ENCODE results near the gene LAMA2.
"Not testable (repeated sequence)": the region's sequence is repeated elsewhere in the genome, so short reads cannot be mapped to it uniquely, and the experiment has no call there.

LAMA2 gene

DNA sequence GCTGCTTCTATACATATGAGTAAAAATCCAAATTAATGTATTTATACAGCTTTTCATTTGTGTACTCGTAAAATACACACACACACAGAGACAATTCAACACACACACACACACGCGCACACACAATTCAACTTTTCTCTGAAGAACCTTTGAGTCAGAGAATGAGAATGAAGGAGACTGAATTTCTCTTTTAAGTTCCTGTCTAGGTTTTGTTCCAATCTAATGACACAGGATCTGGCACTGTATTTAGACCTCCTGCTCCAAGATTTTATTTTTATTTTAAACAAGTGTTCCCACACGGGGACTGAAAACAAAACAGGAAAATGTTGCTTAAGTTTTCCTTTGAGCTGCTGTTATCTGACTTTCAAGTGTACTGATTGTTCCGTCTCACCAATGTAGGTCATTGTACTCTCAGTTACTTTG is 250.8 kb downstream of the LAMA2 start:
- no peak for DNase-seq

DNA sequence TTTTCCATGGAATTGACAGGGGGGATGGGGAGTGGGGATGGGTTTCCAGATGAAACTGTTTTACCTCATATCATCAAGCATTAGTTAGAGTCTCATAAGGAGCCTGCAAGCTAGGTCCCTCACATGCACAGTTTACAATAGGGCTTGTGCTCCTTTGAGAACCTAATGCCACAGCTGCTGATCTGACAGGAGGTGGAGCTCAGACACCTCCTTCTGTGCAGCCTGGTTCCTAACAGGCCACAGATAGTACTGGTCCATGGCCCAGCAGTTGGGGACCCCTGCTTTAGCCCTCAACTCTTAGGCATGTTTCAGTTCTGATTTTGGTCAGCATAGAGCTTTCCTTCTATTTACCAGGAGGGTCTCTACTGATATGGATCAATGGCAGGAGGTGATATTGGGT is 251.6 kb downstream of the LAMA2 start:
- DNase-seq, result no peak

DNA sequence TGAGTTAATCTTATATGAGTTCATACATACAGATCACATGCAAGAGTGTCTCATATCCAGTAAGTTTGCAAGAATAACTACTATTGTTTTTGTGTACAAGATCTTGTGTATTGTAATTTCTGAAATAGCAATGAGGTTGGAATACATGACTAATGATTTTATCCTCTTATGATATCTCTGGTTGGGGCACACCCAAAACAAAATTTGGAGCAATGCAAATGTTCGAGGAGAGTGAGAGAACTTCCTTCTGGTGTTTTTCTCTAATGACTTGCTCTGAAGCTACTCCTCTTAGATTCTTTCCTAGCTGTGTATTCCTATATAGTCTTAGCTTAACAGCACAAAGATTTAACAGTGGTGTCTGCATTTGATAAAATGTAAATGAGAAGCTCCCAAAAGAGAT is 252.5 kb downstream of the LAMA2 start:
- DNase-seq, result no peak

DNA sequence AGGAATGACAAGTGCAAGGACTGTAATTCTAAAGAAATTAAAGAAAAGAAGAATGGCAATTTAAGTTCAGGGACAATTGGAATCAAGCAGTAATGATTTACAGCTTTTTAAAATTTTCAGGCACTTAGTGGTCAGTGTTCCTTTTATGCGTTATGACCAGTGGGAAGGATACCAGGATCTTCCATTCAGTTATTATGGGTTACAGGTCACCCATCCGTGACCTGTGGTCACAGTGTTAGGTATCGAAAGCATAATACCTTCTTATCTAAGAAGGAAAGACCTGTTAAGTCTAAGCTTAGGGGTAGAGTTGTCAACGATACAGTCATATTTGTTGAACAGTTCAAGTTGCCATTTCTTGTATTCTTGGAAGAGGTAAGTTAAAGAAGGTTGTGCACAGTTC is 253.8 kb downstream of the LAMA2 start:
- no peak for DNase-seq

DNA sequence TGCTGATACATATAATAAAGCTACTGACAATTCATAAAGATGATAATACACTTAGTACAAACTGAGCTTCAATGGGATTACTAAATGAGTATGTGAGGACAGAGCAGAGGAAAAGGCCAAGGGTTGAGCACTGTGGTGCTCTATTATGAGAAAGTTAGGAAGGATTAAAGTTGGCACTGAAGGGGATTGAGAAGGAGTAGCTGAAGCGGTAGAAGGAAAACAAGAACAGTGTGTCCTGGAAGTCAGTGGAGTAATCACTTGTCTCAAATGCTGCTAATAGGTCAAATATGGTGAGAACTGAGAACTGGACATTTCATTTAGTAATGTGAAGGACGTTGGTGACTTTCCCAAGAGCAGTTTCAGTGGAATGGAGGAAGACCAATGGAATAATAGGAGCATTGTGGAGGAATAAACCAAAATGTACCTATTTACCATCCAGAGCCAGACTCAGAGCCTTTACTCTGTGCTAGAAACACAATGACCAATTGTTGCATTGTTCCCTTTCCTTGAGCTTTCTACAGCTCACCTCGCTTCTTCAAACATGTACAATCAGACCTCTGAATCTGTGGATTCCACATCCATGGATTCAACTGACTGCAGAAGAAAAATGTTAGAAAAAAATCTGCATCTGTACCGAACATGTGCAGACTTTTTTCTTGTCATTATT is 255.9 kb downstream of the LAMA2 start:
- DNase-seq, result no peak

DNA sequence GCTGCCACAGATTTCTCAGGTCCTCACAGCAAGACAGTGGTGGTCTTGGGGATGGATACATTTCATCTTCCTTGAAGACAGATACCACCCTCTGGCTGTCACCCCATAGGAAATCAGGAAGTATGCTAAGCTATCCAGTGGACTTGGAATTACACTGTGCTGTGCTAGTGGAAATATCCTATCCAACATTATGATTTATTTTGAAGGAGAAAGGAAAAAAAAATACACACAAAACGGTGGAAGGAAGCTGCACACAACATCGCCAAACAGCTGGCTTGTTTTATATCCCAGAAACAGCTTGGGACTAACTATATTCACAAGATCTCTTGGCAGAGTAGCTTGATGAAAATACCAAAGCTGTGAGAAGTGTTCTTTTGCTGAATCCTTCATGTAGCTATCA is 257.6 kb downstream of the LAMA2 start:
- DNase-seq, result no peak

DNA sequence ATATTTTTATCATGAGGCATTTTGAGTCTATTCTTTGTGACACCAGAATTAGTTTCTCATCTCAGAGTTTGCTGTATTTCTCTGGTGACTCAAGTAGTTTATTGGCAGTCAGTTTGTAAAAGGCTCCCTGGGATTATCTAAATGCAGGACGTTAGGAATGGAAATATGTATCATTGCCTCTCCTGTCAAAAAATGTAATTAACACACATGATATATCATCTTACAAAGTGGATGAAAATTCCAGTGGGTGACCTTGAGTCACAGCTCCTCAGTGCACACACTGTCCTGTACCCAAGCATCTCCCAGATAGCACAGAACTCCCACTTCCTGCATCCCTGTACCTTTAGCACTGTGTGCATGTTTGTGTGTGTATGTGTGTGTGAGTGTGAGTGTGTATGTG is 258.6 kb downstream of the LAMA2 start:
- DNase-seq, result no peak

DNA sequence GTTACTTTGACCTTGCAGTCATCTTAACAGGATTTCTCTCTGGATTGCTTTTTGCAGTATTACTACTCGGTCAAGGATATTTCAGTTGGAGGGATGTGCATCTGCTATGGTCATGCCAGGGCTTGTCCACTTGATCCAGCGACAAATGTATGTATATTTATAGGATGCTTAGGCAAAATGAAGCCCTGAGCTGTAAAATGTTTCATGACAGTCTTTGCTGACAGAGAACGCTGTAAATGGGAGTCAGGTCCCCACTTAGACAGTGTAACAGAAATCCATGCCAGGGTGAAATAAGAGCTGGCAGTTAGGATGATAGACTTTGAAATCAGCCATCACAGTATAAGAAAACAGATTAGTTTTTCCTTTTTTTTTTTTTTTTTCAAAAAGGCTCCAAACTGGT is 264.0 kb downstream of the LAMA2 start:
- no peak for DNase-seq

DNA sequence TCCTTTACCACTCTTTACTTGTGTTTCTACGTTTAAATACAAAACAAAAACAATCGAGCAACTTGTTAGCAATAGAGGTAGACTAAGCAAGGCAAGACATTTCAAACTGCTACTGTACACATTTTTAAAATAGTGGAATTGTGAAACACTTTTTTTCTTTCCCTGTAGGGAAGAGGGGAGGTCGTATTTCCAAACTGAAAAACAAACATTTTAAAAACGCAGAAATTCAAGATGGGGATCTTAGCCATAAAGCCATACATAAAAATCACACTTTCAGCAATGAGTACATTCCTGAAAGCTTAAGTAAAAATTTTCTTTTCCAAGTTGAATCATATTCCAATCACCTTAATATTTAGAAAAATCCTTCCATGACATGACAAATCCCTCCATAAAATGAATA is 267.6 kb downstream of the LAMA2 start:
- DNase-seq, result no peak

DNA sequence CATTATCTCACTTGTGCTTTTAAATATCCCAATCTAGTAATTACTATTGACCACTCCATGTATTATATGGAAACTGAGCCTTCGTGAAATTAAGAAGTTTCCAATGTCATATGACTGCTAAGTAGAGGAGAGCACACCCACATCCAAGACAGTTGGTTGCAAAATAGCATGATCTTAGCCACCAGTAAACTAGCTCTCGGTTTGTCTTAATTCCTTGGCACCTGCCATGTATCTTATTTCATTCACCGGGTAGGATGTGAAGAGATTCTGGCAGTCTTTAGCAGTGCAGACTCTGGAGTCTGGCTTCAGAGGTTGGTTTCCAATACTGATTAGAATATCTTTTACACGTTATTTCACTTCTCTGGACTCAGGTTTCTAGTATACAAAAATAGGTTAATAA is 270.3 kb downstream of the LAMA2 start:
- no peak for DNase-seq

DNA sequence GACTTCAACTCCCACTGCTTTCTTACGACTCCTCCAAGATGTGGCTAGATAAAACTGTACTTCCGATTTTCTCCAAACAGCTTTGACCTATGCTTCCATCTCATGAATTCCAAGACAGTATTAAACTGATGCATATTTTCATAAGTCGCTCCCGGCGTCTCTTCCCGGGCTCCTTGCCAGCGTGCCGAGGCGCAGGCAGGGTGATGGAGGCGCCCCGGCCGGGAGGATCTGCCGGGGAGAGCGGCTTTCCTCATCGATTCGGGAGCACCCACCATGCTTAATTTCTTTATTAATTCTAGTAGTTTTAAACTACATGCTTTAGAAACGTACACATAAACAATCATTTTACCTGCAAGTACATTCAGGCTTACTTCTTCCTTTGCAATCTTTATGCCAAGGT is 276.3 kb downstream of the LAMA2 start:
- DNase-seq, result not testable (repeated sequence)

DNA sequence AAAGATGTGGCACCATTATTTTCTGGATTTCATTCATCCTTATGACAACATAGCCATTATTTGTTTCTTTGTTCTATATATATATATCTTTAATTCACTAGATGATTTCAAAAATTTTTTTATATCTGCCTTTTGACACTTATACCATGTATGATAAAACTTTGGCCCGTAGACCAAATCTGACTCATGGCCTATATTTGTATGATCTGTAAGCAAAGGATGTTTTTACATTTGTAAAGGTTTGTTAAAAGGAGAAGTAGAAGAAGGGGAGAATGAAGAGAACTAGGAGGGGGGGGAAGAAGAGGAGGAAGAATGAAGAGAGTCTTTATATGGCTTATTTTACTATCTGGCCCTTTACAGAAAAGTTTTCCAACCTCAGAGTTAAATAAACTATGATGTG is 279.7 kb downstream of the LAMA2 start:
- no peak for DNase-seq

DNA sequence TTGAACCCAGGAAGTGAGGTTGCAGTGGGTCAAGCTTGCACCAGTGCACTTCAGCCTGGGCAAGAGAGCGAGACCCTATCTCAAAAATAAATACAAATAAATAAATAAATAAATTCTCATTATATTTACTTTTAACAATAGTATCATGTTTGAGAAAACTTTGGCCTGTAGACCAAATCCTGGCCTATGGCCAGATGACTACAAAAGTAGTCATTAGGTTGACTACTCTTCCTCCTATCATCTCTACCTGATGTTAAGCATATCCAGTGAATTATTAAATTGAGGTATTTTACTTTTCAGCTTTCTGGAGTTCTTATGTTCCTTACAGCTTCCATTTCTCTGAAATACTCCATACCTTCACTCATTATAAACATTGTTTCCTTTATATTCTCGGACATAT is 280.6 kb downstream of the LAMA2 start:
- no peak for DNase-seq

DNA sequence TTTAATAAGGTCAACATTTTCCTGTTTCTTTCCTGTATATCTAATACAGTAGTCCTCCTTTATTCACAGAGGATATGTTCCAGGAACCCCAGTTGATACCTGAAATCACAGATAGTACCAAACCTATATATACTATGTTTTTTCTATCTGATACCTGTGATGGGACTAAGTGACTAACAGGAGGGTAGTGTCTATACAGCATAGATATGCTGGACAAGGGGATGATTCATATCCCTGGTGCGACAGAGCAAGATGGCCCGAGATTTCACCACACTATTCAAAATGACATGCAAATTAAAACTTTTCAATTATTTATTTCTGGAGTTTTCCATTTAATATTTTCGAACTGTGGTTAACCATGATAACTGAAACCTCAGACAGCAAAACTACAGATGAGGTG is 281.1 kb downstream of the LAMA2 start:
- no peak for DNase-seq

DNA sequence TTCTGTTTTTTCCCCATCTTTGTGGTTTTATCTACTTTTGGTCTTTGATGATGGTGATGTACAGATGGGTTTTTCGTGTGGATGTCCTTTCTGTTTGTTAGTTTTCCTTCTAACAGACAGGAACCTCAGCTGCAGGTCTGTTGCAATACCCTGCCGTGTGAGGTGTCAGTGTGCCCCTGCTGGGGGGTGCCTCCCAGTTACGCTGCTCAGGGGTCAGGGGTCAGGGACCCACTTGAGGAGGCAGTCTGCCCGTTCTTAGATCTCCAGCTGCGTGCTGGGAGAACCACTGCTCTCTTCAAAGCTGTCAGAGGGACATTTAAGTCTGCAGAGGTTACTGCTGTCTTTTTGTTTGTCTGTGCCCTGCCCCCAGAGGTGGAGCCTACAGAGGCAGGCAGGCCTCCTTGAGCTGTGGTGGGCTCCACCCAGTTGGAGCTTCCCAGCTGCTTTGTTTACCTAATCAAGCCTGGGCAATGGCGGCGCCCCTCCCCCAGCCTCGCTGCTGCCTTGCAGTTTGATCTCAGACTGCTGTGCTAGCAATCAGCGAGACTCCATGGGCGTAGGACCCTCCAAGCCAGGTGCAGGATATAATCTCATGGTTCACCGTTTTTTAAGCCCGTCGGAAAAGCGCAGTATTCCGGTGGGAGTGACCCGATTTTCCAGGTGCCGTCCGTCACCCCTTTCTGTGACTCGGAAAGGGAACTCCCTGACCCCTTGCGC is 289.5 kb downstream of the LAMA2 start:
- DNase-seq, result not testable (repeated sequence)

DNA sequence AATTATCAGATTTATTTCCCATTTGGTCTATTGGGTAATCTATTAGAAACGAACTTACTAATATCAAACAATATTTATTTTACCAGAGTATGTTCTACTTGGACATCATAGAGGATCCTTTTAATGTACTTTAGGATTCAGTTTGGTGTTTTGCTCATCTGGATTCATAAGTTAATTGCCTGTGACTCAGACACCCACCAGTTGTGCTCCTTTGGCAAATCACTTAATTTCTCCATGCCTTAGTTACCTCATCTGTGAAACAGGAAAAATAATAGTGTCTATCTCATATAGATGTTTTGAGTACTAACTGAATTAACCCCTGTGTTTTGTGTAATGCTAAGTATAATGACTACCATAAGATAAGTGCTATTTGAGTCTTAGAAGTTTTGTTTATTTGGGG is 292.1 kb downstream of the LAMA2 start:
- DNase-seq, result no peak

DNA sequence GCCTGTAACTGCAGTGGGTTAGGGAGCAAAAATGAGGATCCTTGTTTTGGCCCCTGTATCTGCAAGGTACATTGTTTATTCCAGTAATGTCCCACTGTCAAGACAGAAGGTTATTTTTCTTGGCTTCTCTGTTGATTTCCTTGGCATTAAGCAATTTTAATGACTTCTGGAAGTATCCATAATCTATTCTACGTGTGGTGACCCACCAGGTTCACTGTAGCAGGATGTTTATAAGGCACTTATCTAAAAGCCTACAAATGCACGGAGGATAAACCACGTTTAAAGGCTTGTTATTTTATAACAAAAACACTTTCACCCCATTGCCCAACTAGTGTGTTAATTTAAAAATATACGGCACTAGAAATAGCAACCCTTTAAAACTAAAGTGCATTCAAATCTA is 294.9 kb downstream of the LAMA2 start:
- no peak for DNase-seq

DNA sequence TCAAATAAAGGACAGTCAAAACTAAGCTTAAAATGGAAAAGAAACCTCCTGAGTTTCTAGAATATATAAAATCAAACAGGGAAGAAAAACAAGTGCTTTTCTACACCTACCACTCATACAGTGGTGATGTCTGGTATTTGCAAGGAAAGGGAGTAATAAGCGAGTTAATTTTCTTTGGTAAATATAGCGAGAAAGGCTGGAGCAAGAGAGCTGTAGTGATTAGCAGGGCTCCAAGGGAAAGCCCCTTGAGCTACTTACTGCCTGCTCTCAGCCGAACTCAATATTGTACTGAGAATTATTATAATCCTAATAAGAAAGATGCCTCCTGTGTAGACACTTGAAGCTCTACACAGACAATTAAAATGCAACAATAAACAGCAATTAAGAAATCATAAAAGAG is 296.3 kb downstream of the LAMA2 start:
- DNase-seq, result no peak

DNA sequence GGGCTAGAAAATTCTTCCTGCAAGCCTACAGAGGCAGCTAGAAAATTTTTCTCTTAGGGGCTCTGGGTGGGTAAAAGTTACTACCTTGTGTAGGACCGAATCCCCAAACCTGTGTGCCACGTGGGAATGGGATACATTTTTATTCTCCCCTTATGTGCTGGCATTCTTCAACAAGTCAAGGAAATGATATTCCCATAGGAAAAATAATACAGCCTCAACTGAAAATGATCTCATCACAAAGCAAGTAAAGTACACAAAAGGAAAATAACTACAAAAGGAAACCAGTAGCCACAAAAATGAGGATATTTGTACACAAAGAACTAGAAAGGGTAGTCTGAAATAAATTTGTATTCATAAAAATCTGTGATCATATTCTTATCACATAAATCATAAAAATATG is 298.1 kb downstream of the LAMA2 start:
- DNase-seq, result no peak

DNA sequence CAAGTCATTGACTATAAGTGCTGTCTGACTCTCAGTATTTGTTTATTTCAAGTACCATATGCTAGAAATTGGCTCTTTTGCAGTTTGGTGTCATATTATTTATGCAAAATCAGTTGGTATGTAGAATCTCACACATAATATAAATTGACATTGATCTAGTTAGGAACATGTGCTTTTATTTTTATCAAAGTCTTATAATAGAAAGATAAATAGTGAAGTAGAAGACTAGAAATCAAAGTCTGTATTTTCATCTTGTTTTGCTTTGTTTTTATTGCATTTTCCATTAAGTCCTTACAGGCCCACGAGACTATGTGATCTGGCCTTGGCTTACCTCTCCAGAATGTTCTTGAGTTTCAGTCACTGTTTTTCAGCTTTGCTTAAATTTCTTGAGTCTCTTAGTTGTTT is 300.3 kb downstream of the LAMA2 start:
- no peak for DNase-seq

DNA sequence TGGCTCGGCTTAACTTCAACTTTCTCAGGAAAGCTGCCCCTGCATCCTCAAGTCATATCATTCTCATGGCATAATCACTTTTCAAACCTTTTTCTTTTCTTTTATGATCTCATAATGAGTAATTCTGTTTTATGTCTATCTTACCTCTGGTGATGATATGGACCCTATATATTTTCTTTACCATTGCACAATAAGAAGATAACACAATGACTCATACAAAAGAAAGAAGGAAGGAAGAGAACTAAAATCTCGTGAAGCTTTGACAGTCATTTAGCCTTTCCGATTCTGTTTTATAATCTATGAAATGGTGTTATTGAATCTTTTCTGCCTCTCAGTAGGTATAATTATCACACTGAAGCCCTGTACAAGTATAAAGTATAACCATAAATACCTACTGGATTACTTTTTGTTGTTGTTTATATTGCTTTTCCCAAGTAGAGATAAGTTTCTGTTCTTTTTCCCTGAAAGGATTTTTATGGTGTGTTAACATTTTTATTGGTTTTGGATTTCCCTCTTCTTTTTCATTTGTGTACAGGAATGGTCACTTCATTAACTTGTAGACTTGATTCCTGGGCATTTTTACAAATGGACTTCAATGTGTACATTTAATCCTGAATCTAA is 300.9 kb downstream of the LAMA2 start:
- DNase-seq, result no peak

DNA sequence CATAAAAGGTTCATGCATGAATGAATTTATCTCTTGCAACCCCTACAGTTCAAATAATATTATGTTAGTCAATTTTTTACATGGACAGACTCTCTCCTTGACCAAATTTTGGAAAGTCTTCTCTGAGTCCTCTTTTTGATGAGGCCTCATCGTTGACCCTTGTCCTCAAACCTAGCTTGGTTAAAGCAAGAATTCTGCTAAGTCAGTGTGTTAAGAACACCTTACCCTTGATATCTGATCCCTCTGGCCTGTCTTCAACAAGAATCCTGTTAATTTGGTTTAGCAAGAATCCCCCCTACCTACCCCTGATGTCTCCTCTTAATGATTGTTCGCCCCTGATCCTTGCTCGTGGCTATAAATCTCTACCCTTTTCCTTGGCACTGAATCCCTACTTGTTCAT is 301.4 kb downstream of the LAMA2 start:
- no peak for DNase-seq

DNA sequence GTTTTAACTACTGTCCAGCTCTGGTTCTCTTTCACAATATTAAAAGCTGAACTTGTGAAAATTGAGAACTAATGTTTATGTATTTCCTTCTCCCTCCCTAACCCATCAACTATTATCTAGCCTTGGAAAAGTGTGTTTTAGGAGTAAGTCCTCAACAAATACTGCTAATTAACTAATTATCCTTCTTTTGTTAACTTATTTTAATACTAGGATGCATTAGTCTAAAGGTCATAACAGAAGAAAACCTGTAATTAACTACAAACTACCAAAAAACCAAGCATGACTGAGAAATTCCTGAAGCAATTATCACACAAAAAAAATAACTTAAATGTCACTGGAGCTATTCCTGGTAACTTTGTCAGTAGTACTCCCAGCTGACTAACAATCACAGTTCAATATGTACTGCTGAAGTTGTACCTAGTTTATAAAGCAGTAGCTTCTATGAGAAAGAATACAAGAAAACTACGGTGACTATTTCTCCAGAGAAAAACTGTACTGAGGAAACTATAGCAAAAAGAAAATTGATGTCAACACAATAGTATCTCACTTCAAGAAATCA is 301.9 kb downstream of the LAMA2 start:
- no peak for DNase-seq

DNA sequence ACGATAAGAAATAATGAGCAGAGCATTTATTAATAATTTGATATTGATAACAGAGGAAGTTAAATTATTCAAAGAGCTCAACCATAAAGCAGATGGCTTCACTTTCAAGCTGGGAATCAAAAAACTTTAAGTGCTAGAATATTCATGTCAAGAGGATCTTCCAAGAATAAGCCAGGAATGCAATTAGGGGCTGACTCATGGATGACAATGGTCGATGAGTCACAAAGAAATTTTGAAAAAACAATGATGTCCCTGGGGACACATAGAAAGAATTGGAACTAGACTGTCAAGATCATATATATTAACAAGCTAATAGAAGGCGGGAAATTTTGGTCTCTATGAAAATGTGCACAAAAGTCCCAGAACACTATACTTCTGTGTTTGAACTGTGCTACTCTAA is 304.1 kb downstream of the LAMA2 start:
- DNase-seq, result no peak
